HG03025 (cell line): ENCODE measurements around the gene CFAP100.

Experiments
- ATAC-seq: cut with Tn5 transposase; IDR thresholded peaks from one replicate; pipeline ENCODE4 v1.9.1; 2021; ENCODE audit warnings: mild to moderate bottlenecking, moderate library complexity; ENCODE audit not compliant: unreplicated experiment, low FRiP score

The CFAP100 gene

GRCh38 chr3:126356373-126357264 lies 38.1 kb upstream of the CFAP100 start:
- no peak for ATAC-seq

GRCh38 chr3:126357295-126358037 lies 37.2 kb upstream of the CFAP100 start, which contains the start of gene KLF15:
Gene KLF15, minus strand, starts transcription at chr3:126357408. Its CDS starts 4,486 bp downstream, at chr3:126352922.
- peak; percentile 65 for ATAC-seq

- no peak for ATAC-seq
These were observed 36.5 kb upstream of the CFAP100 start for GRCh38 chr3:126358038-126358815.

GRCh38 chr3:126358816-126359181 lies 35.9 kb upstream of the CFAP100 start:
- ATAC-seq, result no peak

GRCh38 chr3:126360046-126360713 lies 34.5 kb upstream of the CFAP100 start:
- no peak for ATAC-seq

- ATAC-seq, result no peak
These were observed 34.0 kb upstream of the CFAP100 start for GRCh38 chr3:126360714-126361060.

GRCh38 chr3:126361211-126361610 lies 33.5 kb upstream of the CFAP100 start:
- ATAC-seq, result no peak

GRCh38 chr3:126364130-126364695 lies 30.5 kb upstream of the CFAP100 start:
- no peak for ATAC-seq

GRCh38 chr3:126364731-126365301 lies 29.9 kb upstream of the CFAP100 start:
- ATAC-seq, result no peak

GRCh38 chr3:126365351-126366277 lies 29.1 kb upstream of the CFAP100 start:
- ATAC-seq, result no peak

GRCh38 chr3:126367316-126367805 lies 27.3 kb upstream of the CFAP100 start:
- ATAC-seq, result no peak

- no peak for ATAC-seq
These were observed 25.2 kb upstream of the CFAP100 start for GRCh38 chr3:126369490-126369889.

- no peak for ATAC-seq
These were observed 24.7 kb upstream of the CFAP100 start for GRCh38 chr3:126370055-126370454.

GRCh38 chr3:126370606-126371005 lies 24.1 kb upstream of the CFAP100 start:
- ATAC-seq, result no peak

GRCh38 chr3:126371096-126371705 lies 23.5 kb upstream of the CFAP100 start:
- ATAC-seq, result no peak

- ATAC-seq, result no peak
These were observed 22.1 kb upstream of the CFAP100 start for GRCh38 chr3:126372413-126373145.

- ATAC-seq, result no peak
These were observed 21.5 kb upstream of the CFAP100 start for GRCh38 chr3:126373146-126373613.
